Sciatic nerve (tissue), 2 donors: ENCODE measurements around the gene CNST. TPM values are rescaled to one million over a fixed set of nuclear protein-coding genes. Genes with fewer than 3 reads are reported as not detected.
A peak's percentile ranks its signal among the peaks of the same experiment; 100 is the strongest.

Experiments
- ATAC-seq: fragments of 200-7000 bp; cut with Tn5 transposase; one replicate; pipeline ENCODE4 v1.9.1; 2020; ENCODE audit warnings: mild to moderate bottlenecking, moderate library complexity
- DNase-seq: peaks from one replicate; pipeline ENCODE4 v3.0.0-alpha.2; 2020; ENCODE audit warnings: low spot score
- intact Hi-C: fragments of 100-400 bp; cut with DNase I; formaldehyde crosslinking; loops from one replicate; pipeline ENCODE4 v1.14.2; 2022
- total RNA-seq: library from RNA; stranded (reverse); fragmentation: NEBNext Ultra II Directional; extraction: Animal tissue kit (Norgen Biotek cat#: 25700); gene quantifications from one replicate; pipeline ENCODE4 v1.2.1, GENCODE V29; 2021
- donor health status: DM: no; HTN: no; CAD: no.
- donor health status: DM: no; HTN: no; CAD: no.

Gene CNST, protein sequence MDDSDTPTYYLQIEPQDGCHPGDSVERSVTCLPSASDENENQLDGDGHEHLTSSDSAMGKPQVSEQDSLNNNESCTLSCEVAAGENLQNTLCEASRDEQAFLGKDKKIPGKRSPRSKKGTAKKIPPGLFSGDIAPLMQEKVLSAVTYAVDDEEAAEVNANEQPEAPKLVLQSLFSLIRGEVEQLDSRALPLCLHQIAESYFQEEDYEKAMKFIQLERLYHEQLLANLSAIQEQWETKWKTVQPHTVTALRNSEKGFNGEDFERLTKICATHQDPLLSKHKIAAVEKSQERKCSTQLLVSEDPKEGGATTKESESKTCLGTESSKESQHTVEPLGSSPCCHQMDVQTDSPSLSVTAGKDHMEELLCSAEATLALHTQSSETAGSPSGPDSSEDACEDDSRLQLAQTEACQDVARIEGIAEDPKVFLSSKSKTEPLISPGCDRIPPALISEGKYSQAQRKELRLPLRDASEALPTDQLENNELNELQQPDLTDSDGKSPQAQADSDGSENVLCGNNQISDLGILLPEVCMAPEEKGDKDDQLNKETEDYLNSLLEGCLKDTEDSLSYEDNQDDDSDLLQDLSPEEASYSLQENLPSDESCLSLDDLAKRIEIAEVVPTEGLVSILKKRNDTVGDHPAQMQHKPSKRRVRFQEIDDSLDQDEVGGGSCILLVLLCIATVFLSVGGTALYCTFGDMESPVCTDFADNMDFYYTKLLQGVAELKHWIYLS
- total RNA-seq, result 23.4 TPM

DNA sequence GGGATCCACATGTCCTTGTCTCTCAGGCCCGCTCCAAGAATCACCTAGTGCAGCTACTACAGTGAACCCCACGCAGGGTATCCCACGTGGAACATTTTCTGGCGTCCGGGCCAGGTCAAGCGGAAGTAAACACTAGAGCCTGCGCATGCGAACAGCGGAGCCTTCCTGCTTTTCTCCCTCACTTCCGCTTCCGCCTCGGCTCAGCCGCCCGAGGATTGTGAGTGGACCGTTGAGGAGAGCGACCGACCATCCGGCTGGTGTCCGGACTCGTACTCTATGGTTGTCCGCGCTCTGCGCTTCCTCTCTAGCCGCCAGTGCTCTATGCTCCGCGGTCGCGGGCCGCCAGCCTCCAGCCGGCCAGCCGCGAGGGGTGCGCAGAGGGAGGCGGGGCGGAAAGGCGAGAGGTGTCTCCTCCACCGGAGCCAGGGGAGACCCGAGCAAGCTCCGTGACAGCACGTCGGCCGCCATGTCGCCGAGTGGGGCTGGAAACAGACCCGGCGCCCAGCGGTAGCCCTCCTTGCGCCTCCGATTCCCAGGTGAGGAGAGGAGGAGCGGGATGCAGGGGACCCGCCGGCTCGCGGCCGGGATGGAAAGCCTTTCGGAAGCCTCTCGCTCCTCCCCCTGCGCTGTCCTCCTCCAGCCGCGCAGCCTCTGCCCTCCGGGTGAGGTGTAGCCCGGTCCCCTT is at the start of gene CNST, which contains the start of gene TFB2M:
Gene CNST (plus strand): TSS at position 329 of the 685 bp plus-strand sequence. CDS start 25,107 bp downstream, outside the sequence.
Gene TFB2M (minus strand): TSS at position 134 of the 685 bp plus-strand sequence. CDS start 123 bp downstream, at position 11.
- intact Hi-C loops, result no loop called here
- ATAC-seq, result peak; percentile 99
- DNase-seq, result peak; percentile 98

GRCh38 chr1:246517391-246517790 is 48.9 kb upstream of the CNST start:
- intact Hi-C loops, result no loop called here
- DNase-seq (no peak), ATAC-seq (no peak)

- ATAC-seq (no peak), DNase-seq (no peak)
- intact Hi-C loops, result no loop called here
Observed at GRCh38 chr1:246518456-246519205, 47.6 kb upstream of the CNST start.

GRCh38 chr1:246519514-246519913 is 46.7 kb upstream of the CNST start:
- intact Hi-C loops, result no loop called here
- ATAC-seq, result no peak

DNA sequence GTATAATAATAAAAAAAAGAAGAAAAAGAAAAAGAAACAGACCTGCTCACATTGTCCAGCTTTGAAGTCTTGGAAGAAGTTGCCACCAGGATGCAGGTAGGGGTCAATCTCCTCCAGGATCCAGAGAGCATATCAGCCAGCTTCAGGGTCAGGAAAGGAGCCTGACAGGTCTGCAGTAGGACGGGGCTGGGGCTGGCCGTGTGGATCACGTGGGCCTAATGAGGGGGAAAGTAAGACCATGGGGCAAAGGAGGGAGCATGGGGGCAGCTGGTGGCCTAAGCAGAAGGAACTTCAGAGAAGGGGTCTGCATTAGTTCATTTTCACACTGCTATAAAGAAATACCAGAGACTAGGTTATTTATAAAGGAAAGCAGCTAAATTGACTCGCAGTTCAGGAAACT is 39.9 kb upstream of the CNST start:
- ATAC-seq (no peak), DNase-seq (no peak)
- intact Hi-C loops, result no loop called here

More at GRCh38 chr1:246519514-246519913, 46.7 kb upstream of the CNST start:
- no peak for DNase-seq

- DNase-seq (no peak), ATAC-seq (no peak)
- intact Hi-C loops, result no loop called here
Observed at GRCh38 chr1:246526915-246527314, 39.3 kb upstream of the CNST start.

GRCh38 chr1:246527402-246528088 is 38.7 kb upstream of the CNST start:
- DNase-seq (no peak), ATAC-seq (peak; percentile 13)
- intact Hi-C loops, result no loop called here

DNA sequence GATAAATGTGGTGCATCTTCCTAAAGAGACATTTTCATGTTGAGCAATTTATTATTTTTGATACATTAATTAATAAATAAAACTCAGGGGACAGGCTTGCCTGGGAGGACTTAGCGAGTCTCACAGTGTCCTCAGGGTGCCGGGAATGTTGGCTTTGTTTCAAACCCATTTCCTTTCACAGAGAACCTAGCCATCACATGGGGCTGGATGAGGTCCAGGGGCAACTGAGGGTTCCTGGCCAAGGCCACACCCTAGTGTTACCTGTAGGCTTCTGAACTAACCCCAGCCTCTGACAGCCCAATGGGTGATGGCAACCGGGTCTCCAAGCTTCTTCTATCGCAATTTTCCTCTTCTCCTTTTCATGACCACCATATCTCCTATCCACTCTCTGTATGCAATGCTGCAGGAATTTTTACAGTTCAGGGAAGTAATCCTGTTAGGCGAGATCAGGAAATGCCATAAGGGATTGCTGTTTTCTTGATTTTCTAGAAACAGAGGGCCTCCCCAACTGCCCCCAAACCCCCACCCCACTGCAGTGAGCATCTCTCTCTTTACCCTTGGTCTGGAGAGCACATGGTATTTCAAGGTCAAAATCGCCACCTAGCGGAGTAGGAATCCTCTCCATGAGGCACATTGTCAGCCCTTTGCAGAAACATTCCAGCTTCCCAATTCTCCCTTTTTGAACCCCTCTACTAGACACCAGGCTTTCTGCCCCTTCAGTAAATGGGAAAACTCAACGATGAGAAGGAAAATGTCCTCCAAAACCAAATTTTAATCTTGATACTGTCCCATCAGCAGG is 37.1 kb upstream of the CNST start:
- ATAC-seq (no peak), DNase-seq (no peak)
- intact Hi-C loops, result no loop called here

- intact Hi-C loops, result no loop called here
- ATAC-seq (no peak), DNase-seq (no peak)
Observed at GRCh38 chr1:246530482-246530881, 35.8 kb upstream of the CNST start.

DNA sequence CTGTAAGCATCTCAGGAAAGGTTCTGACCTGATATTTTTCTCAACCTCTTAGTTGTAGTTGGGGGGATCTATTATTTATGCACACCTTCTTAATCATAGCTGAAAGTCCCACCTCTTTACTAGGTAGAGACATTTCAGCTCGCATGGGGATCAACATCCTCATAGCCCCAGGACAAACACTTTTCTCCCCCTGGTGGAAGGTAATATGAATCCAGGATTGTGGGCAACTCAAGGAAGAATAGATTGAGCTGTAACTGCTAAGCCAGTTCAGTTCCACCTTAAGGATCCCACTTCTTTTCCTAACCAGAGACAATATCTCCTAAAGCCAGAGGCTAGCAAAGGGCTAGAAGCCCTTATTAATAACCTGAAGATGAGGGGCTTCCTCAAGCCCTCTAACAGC is 33.7 kb upstream of the CNST start:
- DNase-seq (no peak), ATAC-seq (no peak)
- intact Hi-C loops, result no loop called here

- ATAC-seq, result no peak
- DNase-seq, result no peak
- intact Hi-C loops, result no loop called here
Observed at GRCh38 chr1:246533371-246533905, 32.8 kb upstream of the CNST start.

DNA sequence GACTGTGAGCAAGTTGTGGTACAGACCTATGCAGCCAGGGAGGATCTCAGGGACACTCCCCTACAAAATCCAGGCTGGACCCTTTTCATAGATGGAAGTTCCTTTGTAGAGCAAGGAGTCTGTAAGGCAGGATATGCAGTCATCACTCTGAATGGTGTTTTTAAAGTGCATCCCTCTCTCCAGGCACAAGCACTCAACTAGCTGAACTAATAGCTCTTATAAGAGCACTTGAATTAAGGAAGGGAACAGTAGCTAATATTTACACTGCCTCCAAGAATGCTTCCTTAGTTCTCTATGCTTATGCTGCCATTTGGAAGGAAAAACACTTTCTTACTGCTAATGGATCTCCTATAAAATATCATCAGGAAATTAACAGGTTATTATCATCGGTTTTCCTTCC is 32.1 kb upstream of the CNST start:
- no peak for DNase-seq
- intact Hi-C loops, result no loop called here
- ATAC-seq, result no peak

DNA sequence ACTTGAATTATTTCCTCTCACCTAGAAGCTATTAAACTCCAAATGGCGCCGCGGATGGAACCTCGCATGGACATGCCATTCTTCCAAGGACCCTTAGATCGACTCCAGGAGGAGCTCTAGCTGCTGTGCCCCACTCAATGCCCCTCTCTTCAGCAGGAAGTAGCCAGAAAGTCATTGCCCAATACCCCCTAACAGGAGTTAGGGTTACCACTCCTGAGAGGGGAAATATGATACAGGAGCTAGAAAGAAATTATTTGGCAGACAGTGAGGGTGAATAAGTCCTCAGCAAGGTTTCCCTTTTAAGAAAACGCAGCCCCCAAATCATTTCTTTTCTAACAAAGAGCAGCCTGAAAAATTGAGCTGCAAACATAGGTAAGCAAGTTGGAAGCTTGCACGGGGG is 28.8 kb upstream of the CNST start:
- no peak for DNase-seq
- intact Hi-C loops, result no loop called here

DNA sequence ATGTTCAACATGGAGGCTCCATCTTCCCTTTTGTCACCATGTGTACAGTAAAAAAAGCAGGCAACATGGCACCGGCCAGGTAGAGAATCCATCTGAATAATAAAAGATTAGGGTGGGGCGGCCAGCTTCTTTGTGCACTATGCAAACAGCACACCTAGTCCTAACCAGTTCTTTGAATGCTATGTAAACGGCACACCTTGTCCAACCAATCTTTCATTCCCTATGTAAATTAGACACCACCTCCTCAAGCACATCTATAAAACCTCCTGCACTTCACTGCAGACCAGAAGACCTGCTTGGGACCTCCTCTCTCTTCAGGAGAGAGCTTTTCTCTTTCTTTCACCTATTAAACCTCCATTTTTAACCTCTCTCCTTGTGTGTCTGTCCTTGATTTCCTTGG is 28.4 kb upstream of the CNST start:
- DNase-seq, result no peak
- ATAC-seq, result no peak
- intact Hi-C loops, result no loop called here

More for the DNA sequence above, 28.8 kb upstream of the CNST start:
- ATAC-seq, result no peak

DNA sequence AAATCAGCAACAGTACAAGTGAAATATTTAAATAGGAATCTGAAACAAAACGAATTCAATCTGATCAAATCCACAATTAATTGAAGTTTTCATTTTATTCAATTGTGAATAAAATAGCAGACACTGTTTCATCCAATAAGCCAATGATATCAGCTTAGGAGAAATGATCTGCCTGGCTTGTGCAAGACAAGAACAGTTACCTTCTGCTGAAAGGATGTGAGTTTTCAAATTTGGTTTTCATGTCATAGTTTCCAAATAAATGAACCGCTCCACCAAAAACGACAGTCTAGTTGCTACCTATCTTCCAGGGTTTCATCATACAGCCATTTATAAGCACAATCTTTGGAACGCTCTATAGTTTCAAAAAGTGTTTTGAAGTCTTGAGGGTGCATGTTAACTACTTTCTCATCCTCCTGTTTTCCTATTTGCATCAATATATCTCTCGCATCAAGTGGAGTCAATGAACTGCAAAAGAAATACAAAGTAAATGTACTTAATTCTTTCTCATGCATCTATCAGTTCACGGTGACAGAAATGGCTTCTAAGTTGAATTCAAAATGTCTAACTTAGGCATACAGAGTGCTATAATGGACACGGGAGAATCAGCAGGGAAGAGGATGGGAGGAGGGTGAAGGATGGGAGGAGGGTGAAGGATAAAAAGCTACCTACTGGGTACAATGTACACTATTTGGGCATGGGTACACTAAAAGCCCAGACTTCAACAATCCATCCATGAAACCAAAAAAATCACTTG is 25.3 kb upstream of the CNST start:
- intact Hi-C loops, result no loop called here
- no peak for DNase-seq
- ATAC-seq, result no peak

GRCh38 chr1:246544001-246544400 is 22.3 kb upstream of the CNST start:
- no peak for ATAC-seq
- no peak for DNase-seq
- intact Hi-C loops, result no loop called here

DNA sequence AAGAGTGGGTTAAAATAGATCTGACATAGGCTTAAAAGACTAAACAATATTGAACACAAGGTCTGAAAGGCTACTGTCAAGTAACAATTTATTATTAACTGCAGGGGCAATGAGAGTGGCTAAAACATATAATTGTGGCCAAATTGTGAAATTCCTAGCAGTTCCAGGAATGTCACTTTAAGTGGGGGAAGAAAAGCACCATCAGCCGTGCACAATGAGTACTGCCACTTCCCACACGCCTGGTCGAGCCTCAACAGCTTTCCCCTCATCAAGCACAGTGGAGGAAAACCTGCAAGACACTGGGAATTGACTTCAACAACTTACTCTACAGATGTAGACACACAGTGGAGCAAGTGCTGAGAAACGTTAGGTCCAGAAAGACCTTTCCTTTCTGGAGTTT is 16.6 kb upstream of the CNST start:
- DNase-seq (no peak), ATAC-seq (no peak)
- intact Hi-C loops, result no loop called here
